GM23338 (cell line): ENCODE results near the gene ARL10.

Experiments used
- CTCF ChIP-seq, 2 experiments: fragments of 200-600 bp in 1 of 2; sonication (generic) in 1 of 2; conservative IDR thresholded peaks; 2 replicates each; pipeline versions ENCODE4 v1.5.1 to v1.6.1; 2016 to 2017; ENCODE audit warnings: antibody characterized with exemption in 2 of 2, low read depth in 2 of 2, mild to moderate bottlenecking in 2 of 2, moderate library complexity in 1 of 2
- POLR2AphosphoS5 ChIP-seq: IDR thresholded peaks from 2 replicates; pipeline ENCODE4 v1.6.1; 2016; ENCODE audit warnings: antibody characterized with exemption, low read depth
- TF ChIP-seq, protein P1 (sequence below): IDR thresholded peaks from 2 replicates; pipeline ENCODE4 v1.6.1; 2016; ENCODE audit warnings: antibody characterized with exemption
- TF ChIP-seq, protein P2 (sequence below): fragments of 250-450 bp; sonication (Bioruptor Pico); IDR thresholded peaks from 2 replicates; pipeline ENCODE4 v1.5.0; 2020; ENCODE audit warnings: mild to moderate bottlenecking, moderate library complexity

DNA sequence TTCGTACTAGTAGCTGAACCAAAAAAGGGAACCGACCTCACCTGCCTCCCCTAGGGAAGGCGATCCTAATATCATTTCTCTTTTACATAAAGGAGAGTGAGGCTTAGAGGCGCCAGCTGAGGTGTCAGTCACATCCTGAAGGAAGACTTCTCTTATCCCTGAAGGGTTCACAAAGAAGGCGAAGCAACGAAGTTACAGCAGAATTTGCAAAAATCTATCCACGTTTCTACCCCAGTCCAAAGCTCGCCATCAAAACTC is 3.1 kb upstream of the ARL10 start:
- no peak for TF ChIP-seq CTCF (conservative IDR thresholded peaks at IDR 0.05; ENCODE audit: low read depth in 2 of 2)
- TF ChIP-seq POLR2AphosphoS5: no peak
- TF ChIP-seq, protein P1, sequence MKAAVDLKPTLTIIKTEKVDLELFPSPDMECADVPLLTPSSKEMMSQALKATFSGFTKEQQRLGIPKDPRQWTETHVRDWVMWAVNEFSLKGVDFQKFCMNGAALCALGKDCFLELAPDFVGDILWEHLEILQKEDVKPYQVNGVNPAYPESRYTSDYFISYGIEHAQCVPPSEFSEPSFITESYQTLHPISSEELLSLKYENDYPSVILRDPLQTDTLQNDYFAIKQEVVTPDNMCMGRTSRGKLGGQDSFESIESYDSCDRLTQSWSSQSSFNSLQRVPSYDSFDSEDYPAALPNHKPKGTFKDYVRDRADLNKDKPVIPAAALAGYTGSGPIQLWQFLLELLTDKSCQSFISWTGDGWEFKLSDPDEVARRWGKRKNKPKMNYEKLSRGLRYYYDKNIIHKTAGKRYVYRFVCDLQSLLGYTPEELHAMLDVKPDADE: no peak
- TF ChIP-seq, protein P2, sequence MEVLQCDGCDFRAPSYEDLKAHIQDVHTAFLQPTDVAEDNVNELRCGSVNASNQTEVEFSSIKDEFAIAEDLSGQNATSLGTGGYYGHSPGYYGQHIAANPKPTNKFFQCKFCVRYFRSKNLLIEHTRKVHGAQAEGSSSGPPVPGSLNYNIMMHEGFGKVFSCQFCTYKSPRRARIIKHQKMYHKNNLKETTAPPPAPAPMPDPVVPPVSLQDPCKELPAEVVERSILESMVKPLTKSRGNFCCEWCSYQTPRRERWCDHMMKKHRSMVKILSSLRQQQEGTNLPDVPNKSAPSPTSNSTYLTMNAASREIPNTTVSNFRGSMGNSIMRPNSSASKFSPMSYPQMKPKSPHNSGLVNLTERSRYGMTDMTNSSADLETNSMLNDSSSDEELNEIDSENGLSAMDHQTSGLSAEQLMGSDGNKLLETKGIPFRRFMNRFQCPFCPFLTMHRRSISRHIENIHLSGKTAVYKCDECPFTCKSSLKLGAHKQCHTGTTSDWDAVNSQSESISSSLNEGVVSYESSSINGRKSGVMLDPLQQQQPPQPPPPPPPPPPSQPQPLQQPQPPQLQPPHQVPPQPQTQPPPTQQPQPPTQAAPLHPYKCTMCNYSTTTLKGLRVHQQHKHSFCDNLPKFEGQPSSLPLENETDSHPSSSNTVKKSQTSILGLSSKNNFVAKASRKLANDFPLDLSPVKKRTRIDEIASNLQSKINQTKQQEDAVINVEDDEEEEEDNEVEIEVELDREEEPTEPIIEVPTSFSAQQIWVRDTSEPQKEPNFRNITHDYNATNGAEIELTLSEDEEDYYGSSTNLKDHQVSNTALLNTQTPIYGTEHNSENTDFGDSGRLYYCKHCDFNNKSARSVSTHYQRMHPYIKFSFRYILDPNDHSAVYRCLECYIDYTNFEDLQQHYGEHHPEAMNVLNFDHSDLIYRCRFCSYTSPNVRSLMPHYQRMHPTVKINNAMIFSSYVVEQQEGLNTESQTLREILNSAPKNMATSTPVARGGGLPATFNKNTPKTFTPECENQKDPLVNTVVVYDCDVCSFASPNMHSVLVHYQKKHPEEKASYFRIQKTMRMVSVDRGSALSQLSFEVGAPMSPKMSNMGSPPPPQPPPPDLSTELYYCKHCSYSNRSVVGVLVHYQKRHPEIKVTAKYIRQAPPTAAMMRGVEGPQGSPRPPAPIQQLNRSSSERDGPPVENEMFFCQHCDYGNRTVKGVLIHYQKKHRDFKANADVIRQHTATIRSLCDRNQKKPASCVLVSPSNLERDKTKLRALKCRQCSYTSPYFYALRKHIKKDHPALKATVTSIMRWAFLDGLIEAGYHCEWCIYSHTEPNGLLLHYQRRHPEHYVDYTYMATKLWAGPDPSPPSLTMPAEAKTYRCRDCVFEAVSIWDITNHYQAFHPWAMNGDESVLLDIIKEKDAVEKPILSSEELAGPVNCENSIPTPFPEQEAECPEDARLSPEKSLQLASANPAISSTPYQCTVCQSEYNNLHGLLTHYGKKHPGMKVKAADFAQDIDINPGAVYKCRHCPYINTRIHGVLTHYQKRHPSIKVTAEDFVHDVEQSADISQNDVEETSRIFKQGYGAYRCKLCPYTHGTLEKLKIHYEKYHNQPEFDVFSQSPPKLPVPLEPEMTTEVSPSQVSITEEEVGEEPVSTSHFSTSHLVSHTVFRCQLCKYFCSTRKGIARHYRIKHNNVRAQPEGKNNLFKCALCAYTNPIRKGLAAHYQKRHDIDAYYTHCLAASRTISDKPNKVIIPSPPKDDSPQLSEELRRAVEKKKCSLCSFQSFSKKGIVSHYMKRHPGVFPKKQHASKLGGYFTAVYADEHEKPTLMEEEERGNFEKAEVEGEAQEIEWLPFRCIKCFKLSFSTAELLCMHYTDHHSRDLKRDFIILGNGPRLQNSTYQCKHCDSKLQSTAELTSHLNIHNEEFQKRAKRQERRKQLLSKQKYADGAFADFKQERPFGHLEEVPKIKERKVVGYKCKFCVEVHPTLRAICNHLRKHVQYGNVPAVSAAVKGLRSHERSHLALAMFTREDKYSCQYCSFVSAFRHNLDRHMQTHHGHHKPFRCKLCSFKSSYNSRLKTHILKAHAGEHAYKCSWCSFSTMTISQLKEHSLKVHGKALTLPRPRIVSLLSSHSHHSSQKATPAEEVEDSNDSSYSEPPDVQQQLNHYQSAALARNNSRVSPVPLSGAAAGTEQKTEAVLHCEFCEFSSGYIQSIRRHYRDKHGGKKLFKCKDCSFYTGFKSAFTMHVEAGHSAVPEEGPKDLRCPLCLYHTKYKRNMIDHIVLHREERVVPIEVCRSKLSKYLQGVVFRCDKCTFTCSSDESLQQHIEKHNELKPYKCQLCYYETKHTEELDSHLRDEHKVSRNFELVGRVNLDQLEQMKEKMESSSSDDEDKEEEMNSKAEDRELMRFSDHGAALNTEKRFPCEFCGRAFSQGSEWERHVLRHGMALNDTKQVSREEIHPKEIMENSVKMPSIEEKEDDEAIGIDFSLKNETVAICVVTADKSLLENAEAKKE (CRISPR knock-in tag): no peak
